Left ventricle myocardium superior (tissue), 1 donor: ENCODE results near the gene DNAJC27. TPM values are rescaled to one million over a fixed set of nuclear protein-coding genes. Genes with fewer than 3 reads are reported as not detected.
A peak's percentile ranks its signal among the peaks of the same experiment; 100 is the strongest.

Experiments used
- ATAC-seq: fragments of 200-7000 bp; cut with Tn5 transposase; one replicate; pipeline ENCODE4 v1.9.1; 2020; ENCODE audit warnings: mild to moderate bottlenecking, moderate library complexity
- DNase-seq: peaks from one replicate; pipeline ENCODE4 v3.0.0-alpha.2; 2020
- intact Hi-C: fragments of 100-400 bp; cut with micrococcal nuclease; formaldehyde crosslinking; loops from one replicate; pipeline ENCODE4 v1.11.0; 2022
- total RNA-seq: library from RNA; stranded (reverse); fragmentation: NEBNext Ultra II Directional; extraction: Animal tissue kit (Norgen Biotek cat#: 25700); gene quantifications from one replicate; pipeline ENCODE4 v1.2.1, GENCODE V29; 2021
- donor health status: DM: no; HTN: yes; CAD: no; lungs with severe emphysema.

The DNAJC27 gene
- total RNA-seq, 1 donor from 2014 or later: 8.6 TPM

DNA sequence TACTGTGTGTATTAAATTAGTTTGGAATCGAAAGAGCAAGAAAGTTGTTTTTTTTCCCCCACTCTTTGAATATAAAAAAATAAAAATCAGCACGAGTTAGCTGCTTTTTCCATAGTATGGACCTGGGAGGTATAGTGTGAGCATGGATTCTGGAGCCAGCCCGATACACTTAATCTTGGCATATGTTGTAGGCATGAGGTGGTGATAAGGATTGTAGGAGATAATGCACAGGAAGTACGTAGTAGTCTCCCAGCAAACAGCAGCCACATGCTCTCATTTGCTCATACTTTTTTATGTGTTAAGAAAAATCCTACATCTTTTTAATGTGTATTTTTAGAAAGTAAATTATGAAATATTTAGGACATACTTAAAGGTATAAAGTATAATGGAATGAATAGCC is 2.1 kb upstream of the DNAJC27 start:
- no peak for ATAC-seq
- intact Hi-C loops: loop anchor here (10.0 kb wide), 1 partner anchor 221 kb away; no protein-coding TSS in a partner anchor
- no peak for DNase-seq

DNA sequence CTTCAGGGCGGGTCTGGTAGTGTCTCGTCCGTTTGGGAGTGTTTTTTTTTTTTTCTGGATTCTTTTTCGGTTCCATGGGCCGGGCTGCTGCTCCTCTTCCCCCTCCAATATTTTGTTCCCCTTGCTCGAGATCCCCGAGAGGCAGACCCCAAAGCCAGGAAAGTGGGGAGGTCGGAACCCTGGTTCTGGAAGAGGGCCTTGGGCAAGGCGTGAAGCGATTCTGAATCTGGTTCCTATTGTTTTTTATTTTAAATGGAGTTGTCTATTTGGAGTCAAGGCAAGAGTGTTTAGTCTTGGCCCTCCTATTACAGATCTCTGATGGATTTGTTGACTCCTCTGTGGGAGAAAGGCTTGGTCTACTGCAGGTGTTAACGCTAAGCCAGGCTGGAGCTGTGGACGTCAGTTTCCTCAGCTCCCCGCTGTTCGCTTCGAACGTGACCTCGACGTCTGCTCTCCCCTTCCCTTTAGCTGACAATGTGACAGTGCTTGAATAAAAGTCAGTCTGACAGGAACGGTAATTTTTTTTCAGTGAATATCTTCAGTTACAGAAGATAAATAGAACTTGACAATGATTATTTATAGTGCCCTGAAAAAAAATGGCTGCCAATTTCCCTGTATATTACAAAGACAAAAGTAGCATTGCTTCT is 683 bp upstream of the DNAJC27 start:
- intact Hi-C loops: loop anchor here (10.0 kb wide), 1 partner anchor 222 kb away; no protein-coding TSS in a partner anchor
- DNase-seq (peak; percentile 46), ATAC-seq (peak; percentile 15)

DNA sequence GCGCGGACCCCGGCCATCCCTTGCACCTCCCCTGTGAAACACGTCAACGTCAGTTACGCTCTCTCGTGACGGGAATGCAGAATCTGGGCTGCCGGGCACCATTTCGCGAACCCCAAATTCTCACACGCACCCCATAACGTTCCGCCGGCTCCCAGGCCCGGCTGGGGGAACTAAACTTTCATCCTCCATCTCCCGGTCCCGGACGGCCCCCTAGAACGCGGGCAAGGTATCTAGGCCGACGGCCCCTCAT is 544 bp downstream of the DNAJC27 start:
- intact Hi-C loops: loop anchor here (10.0 kb wide), 1 partner anchor 224 kb away; no protein-coding TSS in a partner anchor
- peak; percentile 5 for ATAC-seq
- no peak for DNase-seq

DNA sequence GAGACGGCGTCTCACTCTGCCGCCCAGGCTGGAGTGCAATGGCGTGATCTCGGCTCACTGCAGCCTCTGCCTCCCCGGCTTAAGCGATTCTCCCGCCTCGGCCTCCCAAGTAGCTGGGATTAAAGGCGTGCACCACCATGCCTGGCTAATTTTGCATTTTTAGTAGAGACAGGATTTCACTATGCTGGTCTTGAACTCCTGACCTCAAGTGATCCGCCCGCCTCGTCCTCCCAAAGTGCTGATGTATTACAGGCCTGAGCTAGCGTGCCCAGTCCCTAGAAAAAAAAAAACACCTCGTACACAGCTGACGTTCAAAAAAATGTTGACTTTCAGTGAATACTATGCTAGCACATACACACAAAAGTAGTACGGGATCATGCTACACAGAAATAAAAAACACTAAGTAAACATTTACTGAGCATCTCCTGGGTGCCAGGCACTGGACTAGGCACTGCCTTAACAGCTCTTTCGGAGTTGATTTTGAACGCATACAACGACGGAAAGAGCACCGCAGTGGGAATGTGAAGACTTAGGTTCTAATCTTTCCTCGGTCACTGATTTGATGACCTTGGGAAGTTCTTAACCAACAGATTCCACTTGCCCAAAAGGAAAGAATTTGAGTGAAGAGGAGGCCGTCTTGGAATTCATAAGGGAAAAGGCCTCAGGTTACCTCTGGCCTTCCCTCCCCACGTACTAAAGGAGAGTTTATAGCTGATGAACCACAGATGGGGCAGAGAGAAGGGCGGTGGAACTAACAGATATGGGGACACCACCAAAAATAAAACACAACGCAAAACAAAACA is 1.1 kb downstream of the DNAJC27 start:
- DNase-seq: no peak
- intact Hi-C loops: loop anchor here (10.0 kb wide), 1 partner anchor 224 kb away; no protein-coding TSS in a partner anchor
- no peak for ATAC-seq

DNA sequence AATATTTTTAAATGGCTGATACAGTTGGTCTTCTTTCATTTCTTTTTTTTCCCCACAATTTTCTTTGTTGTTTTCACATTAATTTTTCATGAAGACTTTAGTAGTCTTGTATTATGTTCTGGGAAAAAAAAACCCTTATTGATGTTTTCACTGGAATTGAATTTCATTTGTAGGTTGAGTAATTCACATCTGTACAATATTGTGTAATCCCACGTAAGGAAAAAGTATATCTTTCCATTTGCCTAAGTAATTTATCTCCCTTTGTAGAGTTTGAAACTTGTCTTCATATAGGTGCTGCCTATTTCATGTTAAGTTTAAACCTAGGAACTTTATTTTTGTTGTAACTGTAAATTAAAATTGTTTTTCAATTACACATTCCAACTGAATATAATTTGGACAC is 2.0 kb downstream of the DNAJC27 start:
- no peak for DNase-seq
- no peak for ATAC-seq
- intact Hi-C loops: loop anchor here (10.0 kb wide), 1 partner anchor 225 kb away; no protein-coding TSS in a partner anchor

DNA sequence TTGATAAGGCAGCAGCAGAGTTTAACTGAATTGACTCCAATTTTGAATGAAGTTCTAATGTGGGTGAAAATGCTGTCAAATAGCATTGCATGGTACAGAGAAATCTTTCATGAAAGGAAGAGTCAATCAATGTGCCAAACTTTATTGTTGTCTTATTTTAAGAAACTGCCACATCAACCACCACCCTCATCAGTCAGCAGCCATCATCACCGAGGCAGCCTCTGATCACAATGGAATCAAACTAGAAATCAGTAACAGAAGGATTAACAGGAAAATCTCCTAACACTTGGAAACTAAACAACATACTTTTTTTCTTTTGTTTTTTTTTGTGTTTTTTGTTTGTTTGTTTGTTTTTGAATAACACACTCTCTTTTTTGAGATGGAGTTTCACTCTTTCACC is 9.9 kb downstream of the DNAJC27 start:
- DNase-seq (no peak), ATAC-seq (no peak)
- intact Hi-C loops: no loop called here

DNA sequence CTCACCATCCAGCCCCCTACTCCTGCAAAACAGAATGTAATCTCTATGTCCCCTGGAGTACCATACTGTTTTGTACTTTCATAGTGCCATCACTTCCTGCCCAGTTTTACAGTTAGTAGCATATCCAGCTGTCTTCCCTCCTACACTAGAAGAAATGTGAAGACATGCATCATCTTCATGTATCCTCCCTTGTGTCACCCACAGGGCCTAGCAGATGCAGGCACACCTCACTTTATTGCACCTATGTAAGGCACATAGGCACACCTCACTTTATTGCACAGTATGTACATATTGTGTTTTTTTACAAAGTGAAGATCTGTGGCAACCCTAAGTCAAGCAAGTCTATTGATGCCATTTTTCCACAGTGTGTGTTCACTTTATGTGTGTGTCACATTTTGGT is 12.0 kb downstream of the DNAJC27 start:
- intact Hi-C loops: no loop called here
- ATAC-seq: no peak

DNA sequence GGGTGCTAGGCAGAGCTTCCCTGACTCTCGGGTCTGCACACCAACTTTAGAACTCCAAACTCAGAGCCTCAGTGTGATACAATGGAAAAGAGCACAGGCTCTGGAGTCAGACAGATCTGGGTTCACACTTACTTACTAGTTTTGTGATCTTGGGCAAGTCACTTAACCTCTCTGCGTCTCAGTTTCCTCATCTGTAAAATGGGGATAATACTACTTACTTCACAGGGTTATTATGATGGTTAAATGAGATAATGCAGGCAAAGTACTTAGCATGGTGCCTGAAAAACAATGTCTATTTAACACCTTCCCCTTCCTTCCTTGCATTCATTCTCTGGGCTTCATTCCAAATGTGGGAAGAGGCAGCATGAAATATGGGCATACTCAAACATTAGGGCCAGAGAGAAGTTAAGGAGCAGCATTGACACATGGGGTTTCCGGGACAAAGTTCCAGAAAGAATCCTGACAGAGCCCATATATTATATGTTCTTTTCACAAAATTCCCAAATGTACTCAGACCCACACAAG is 13.3 kb downstream of the DNAJC27 start:
- no peak for ATAC-seq
- intact Hi-C loops: no loop called here
- no peak for DNase-seq

More for the DNA sequence above, 12.0 kb downstream of the DNAJC27 start:
- DNase-seq: no peak

DNA sequence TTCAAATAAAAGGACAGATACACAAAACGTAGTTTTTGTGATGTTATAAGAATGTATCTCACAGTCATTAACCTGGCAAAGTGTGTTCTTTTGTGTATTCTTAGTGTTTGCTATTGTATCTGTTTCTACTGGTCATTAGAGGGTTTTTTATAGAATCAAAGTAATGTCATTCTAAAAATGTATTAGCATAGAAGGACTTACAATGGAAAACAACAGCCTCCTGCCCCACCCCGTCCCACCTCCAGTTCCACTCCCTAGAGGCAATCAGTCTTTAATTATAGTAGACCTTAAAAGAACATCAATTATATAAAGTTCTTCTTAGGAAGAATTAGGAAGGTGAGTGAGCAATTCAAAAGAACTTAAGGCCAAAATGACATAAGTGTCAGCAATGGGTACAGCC is 13.8 kb downstream of the DNAJC27 start:
- ATAC-seq (no peak), DNase-seq (no peak)
- intact Hi-C loops: no loop called here

DNA sequence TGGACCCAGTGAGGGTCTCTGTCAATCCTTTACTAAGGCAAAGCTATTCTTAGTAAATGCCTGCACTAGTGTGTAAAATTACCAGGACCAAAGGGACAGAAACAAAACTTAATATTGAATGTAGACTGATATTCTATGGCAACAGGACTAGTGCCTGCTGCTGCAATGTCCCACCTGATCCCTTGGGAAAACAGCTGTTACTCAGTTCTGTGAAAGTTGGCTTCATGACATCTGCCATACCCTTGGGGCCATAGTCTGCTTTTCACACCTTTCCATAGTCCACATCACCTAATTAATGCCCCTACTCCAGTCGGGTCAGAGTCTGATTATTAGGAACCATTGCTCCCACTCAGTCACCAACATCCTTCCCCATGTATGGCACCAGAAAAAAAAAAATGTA is 14.5 kb downstream of the DNAJC27 start:
- intact Hi-C loops: no loop called here
- DNase-seq (no peak), ATAC-seq (no peak)

DNA sequence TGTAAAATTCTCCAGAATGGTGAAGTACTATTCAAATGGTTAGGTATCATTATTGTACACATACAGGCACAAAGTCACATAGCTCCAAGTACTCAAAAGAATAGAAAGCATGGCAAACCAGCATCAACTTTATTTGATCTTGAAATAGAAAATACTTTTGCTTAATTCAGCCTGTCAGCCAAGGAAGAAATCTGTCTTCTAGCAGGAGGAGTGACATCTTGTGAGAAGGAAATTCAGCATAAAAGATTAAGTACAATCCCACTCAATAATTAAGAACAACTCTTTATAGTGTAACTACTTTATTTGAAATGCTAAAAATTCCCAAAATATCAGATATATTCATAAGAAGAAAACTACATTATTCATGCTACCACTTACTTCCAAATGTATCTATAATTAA is 15.8 kb downstream of the DNAJC27 start:
- no peak for ATAC-seq
- intact Hi-C loops: no loop called here

DNA sequence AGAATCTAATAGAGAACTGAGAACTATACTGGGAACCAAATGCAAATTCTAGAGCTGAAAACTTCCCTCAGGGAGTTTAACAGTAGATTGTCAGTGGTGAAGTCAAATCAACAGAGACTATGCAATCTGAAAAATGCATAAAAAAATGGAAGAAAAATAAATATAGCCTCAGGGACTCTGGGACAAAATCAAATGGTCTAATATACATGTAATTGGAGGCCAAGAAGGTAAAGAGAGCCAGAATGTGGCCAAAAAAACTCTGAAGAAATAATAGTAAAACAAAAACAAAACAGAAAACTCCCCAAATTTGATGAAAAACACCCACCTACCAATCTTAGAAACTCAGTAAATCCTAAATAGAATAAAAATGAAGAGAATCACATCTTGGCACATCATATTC is 16.5 kb downstream of the DNAJC27 start:
- intact Hi-C loops: no loop called here
- ATAC-seq (no peak), DNase-seq (no peak)

More for the DNA sequence above, 15.8 kb downstream of the DNAJC27 start:
- no peak for DNase-seq

DNA sequence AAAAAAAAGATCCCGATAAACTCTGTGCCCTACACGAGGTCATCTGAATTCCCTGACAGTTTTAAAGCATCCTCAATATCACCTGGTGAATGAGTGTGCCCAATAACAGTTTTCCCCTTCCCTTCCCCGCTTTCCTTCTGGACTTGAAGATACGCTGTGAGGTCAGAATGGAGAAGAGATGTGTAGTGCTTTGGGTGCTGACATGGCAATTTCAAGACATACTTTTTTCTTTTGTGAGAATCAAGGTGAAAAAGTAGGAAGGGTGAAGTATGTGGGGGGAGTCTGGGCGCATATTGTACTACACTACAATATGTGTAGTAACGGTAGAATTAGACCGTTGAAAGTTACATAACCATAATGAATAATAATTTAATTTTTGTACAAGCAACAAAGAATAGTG is 21.7 kb downstream of the DNAJC27 start:
- ATAC-seq (no peak), DNase-seq (no peak)
- intact Hi-C loops: no loop called here

DNA sequence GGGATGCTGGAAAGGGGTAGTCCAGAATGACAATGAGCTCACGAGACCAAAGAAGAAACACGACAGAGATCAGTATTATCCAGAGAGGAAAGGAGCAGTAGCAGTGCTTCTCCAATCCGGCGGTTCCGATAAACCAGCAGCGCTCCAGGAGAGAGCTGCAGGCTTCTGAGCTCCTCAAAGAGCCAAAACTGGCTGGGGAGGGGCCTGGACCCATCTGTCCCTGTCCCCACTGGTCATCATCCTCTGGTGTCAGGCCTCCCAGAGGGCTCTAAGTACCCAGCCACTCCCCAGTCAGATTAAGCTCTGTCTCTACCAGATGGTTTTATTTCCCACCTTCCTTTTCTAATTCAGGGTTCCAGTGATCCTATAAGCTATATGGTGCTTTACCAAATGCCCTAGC is 23.2 kb downstream of the DNAJC27 start:
- ATAC-seq (no peak), DNase-seq (no peak)
- intact Hi-C loops: no loop called here

DNA sequence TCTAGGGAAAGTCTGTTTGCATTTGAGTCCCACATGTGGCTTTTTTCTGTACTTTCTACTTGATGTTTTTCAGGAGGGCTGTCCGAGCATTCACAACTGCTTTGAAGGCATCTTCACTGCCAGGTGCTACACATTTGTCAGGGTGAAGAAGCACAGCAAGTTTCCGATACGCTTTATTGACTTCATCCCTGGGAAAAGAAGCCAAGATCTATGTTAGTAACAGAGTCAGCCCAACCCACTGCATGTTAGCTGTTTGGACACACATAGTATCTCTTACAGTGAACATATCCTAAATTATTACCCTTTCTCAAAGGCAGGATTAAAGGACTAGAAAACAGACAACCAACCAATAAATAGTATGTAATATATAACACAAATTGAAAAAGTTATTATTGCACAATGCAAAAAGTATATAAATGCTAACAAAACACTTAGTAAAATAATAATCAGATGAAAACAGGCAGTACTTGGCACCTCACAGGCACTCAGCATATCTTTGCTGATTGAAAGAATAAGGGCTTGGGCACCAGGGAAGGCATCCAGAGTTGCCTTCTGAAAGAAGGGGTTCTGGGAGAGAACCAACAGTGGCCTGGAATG is 24.1 kb downstream of the DNAJC27 start:
- ATAC-seq (no peak), DNase-seq (no peak)

DNA sequence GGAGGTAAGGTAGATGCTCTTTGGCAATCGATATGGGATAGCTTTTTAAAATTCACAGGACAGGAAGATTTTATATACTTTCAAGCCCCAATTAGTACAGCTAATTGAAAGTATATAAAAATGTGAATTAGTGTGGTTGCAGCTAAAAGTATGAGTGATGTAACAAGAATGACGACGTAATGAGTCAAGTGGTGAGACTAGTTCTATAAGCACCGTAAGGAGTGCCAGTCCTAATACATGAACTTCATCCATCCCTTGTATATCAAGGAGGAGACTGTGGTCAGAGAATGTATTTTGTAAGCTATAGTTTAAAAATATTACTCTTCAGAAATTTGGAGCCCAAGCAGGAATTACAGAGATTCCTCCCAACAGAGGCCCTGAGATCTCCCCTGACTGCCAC is 25.8 kb downstream of the DNAJC27 start:
- intact Hi-C loops: no loop called here
- no peak for ATAC-seq
- no peak for DNase-seq

More for the DNA sequence above, 24.1 kb downstream of the DNAJC27 start:
- intact Hi-C loops: no loop called here

DNA sequence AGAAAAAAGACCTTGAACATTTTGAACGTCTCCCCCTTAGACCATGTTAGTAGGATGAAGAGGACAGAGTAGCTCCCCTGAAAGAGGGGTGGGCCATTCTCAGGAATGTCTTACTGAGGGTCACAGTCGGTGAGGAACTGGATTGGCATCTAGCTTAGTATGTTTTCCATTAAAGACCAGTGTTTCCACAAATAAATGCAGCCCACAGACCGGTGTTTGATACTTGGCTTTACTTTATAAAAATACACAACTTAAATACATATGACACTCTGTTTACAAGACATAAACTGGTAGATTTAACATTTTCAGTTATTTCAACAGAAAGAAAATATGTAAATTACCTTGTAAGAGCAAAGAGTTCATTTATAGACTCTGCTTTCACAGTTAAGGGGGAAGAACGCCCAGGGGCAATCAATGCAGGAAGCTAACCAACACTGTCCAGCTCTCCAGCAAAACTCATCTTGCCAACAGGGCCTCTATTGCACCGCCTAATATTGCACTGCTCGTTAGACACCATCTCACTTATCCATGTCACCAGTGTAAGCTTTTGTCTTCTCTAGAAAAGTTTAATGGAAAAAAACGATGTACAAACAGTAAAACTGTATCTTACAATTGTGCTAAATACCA is 28.2 kb downstream of the DNAJC27 start:
- intact Hi-C loops: no loop called here
- ATAC-seq (no peak), DNase-seq (no peak)

DNA sequence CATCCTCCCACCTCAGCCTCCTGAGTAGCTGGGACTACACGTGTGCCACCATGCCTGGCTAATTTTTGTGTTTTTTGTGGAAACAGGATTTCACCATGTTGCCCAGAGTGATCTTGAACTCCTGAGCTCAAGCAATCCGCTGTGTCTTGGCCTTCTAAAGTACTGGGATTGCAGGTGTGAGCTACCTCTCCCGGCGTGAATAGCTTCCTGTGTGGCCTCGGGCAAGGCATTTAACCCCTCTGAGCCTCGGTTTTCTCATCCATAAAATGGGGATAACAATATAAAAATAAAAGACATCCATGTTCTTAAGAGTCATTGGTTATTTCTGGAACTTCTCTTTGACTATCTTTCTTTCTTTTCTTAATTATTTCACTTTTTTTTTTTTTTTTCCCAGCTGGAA is 32.4 kb downstream of the DNAJC27 start:
- ATAC-seq: no peak
- no peak for DNase-seq
- intact Hi-C loops: no loop called here

DNA sequence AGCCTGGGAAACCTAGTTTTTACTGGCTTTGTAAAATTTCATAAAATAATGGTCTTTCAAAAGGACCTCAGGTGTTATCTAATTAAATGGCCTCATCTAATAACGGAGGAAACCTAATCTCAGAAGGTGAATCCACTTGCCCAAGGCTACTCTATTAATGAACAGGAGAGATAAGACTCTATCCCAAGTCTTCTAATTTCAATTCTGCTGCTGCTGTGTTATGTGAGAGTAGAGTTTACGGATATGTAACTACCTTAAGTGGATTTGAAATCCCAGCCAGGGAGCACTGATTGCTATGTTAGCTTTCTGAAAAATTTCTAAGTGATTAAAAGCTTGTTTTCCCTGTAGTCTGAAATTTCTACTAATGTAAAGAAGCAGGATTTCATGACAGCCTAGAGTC is 34.5 kb downstream of the DNAJC27 start:
- ATAC-seq: no peak
- no peak for DNase-seq
- intact Hi-C loops: no loop called here

DNA sequence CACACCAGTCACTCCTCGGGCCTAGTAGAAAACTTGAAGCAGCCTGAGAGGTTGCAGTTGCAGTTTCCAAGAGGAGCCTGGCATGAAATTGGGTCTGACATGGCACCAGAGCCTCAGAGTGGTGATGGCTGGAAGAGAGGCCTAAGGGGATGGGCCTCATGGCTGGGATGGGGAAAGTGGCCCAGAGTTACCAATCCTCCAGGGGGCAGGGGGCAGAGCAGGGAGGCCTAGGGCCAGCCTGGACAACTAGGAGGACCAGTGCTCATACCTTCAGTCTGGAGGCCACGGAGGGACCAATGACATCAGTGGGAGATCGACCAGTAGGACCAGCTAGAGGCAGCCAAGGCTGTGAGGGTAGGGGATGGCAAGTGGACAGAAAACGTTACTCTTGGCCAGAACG is 36.6 kb downstream of the DNAJC27 start:
- intact Hi-C loops: no loop called here

More for the DNA sequence above, 36.6 kb downstream of the DNAJC27 start:
- ATAC-seq: no peak
- DNase-seq: no peak
